ENCODE measurements around the gene PLD3.
"Not testable (repeated sequence)": the region's sequence is repeated elsewhere in the genome, so short reads cannot be mapped to it uniquely, and the experiment has no call there.

PLD3 gene

GRCh38 chr19:40331052-40331451 lies 17.4 kb upstream of the PLD3 start:
- TF ChIP-seq CTCF (IDR thresholded peaks at IDR 0.05; ENCODE audit: insufficient read depth, low read depth, low read length, missing control alignments): no peak
- no peak overlapping the region for H3K4me3 ChIP-seq (ENCODE audit: low read depth, low read length)
- DNase-seq (ENCODE audit: low read depth): no peak

- H3K4me3 ChIP-seq (ENCODE audit: low read depth, low read length): no peak overlapping the region
- no peak for DNase-seq (ENCODE audit: low read depth)
- TF ChIP-seq CTCF (IDR thresholded peaks at IDR 0.05; ENCODE audit: insufficient read depth, low read depth, low read length, missing control alignments): no peak
These were observed 15.8 kb upstream of the PLD3 start for GRCh38 chr19:40332669-40333068.

- DNase-seq (ENCODE audit: low read depth); H3K4me3 ChIP-seq (ENCODE audit: low read depth, low read length): not testable (repeated sequence)
These were observed 15.4 kb upstream of the PLD3 start for GRCh38 chr19:40333083-40333482.

- no peak for TF ChIP-seq CTCF (IDR thresholded peaks at IDR 0.05; ENCODE audit: insufficient read depth, low read depth, low read length, missing control alignments)
- no peak overlapping the region for H3K4me3 ChIP-seq (ENCODE audit: low read depth, low read length)
- no peak for DNase-seq (ENCODE audit: low read depth)
These were observed 13.4 kb upstream of the PLD3 start for GRCh38 chr19:40335101-40335500.

- no peak for DNase-seq (ENCODE audit: low read depth)
- no peak overlapping the region for H3K4me3 ChIP-seq (ENCODE audit: low read depth, low read length)
- TF ChIP-seq CTCF (IDR thresholded peaks at IDR 0.05; ENCODE audit: insufficient read depth, low read depth, low read length, missing control alignments): no peak
These were observed 12.5 kb upstream of the PLD3 start for GRCh38 chr19:40335855-40336600.

- TF ChIP-seq CTCF (IDR thresholded peaks at IDR 0.05; ENCODE audit: insufficient read depth, low read depth, low read length, missing control alignments): no peak
- no peak overlapping the region for H3K4me3 ChIP-seq (ENCODE audit: low read depth, low read length)
- no peak for DNase-seq (ENCODE audit: low read depth)
These were observed 11.9 kb upstream of the PLD3 start for GRCh38 chr19:40336601-40336900.

GRCh38 chr19:40337107-40337506 lies 11.4 kb upstream of the PLD3 start:
- TF ChIP-seq CTCF (IDR thresholded peaks at IDR 0.05; ENCODE audit: insufficient read depth, low read depth, low read length, missing control alignments): no peak

More at GRCh38 chr19:40337107-40337506, 11.4 kb upstream of the PLD3 start:
- no peak overlapping the region for H3K4me3 ChIP-seq (ENCODE audit: low read depth, low read length)
- DNase-seq (ENCODE audit: low read depth): no peak
